Fibroblast of skin of back (primary cell): ENCODE measurements around the gene URB2.
A peak's percentile ranks its signal among the peaks of the same experiment; 100 is the strongest.

Experiments used
- DNase-seq: peaks from one replicate; pipeline ENCODE4 v3.0.0-alpha.2; 2013

The URB2 gene

GRCh38 chr1:229645324-229645993 lies 19.4 kb downstream of the URB2 start:
- no peak for DNase-seq

- DNase-seq: no peak
Observed at GRCh38 chr1:229648406-229648805, 22.4 kb downstream of the URB2 start.

GRCh38 chr1:229650045-229650444 lies 24.0 kb downstream of the URB2 start:
- no peak for DNase-seq

- no peak for DNase-seq
Observed at GRCh38 chr1:229651546-229651945, 25.5 kb downstream of the URB2 start.

GRCh38 chr1:229653420-229653819 lies 27.4 kb downstream of the URB2 start:
- no peak for DNase-seq

GRCh38 chr1:229655781-229656180 lies 29.7 kb downstream of the URB2 start:
- no peak for DNase-seq

- DNase-seq: no peak
Observed at GRCh38 chr1:229657993-229658755, 32.1 kb downstream of the URB2 start.

GRCh38 chr1:229661022-229661877 lies 35.2 kb downstream of the URB2 start:
- peak; percentile 62 for DNase-seq

- DNase-seq: no peak
Observed at GRCh38 chr1:229661897-229662296, 35.9 kb downstream of the URB2 start.

GRCh38 chr1:229664133-229664689 lies 38.2 kb downstream of the URB2 start:
- DNase-seq: no peak

GRCh38 chr1:229665912-229666558 lies 40.0 kb downstream of the URB2 start:
- no peak for DNase-seq

- peak; percentile 15 for DNase-seq
Observed at GRCh38 chr1:229666585-229666984, 40.5 kb downstream of the URB2 start.

GRCh38 chr1:229669333-229669732 lies 43.3 kb downstream of the URB2 start:
- DNase-seq: no peak

GRCh38 chr1:229671310-229671709 lies 45.3 kb downstream of the URB2 start:
- DNase-seq: no peak

GRCh38 chr1:229672246-229672645 lies 46.2 kb downstream of the URB2 start:
- no peak for DNase-seq

GRCh38 chr1:229674042-229674441 lies 48.0 kb downstream of the URB2 start:
- DNase-seq: no peak

GRCh38 chr1:229675396-229675795 lies 49.3 kb downstream of the URB2 start:
- DNase-seq: no peak

- DNase-seq: no peak
Observed at GRCh38 chr1:229685149-229685548, 59.1 kb downstream of the URB2 start.

- no peak for DNase-seq
Observed at GRCh38 chr1:229689273-229689672, 63.2 kb downstream of the URB2 start.

GRCh38 chr1:229689904-229690303 lies 63.9 kb downstream of the URB2 start:
- no peak for DNase-seq

- no peak for DNase-seq
Observed at GRCh38 chr1:229690662-229691061, 64.6 kb downstream of the URB2 start.

GRCh38 chr1:229691362-229691761 lies 65.3 kb downstream of the URB2 start:
- no peak for DNase-seq
